UCSD-AML1 (cell line): Measurements from ENCODE around the gene MYO18B.

Source experiments
- DNase-seq: peaks from one replicate; lab custom pipeline; 2025; ENCODE audit not compliant: unreplicated experiment; lab: John Stamatoyannopoulos, UW

Gene MYO18B

DNA sequence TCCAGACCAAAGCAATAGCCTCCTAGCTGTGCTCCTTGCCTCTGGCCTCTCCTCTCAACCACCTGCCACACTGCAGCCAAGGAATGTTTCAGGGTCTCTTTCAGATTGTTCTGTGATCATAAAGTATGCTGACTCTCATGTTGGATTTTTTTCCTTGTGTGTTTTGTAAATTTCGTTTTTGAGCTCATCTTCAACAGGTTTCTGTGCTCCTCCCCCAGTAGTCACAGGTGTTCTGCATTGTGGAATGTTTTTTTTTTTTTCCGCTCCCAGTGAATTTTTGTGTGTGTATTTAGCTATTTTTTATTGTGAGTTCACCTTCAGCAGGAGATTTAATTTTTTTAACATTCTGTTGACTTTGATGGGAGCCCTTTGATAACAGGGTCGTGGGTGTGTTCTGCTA, 153.7 kb downstream of the MYO18B start:
- DNase-seq = no peak

DNA sequence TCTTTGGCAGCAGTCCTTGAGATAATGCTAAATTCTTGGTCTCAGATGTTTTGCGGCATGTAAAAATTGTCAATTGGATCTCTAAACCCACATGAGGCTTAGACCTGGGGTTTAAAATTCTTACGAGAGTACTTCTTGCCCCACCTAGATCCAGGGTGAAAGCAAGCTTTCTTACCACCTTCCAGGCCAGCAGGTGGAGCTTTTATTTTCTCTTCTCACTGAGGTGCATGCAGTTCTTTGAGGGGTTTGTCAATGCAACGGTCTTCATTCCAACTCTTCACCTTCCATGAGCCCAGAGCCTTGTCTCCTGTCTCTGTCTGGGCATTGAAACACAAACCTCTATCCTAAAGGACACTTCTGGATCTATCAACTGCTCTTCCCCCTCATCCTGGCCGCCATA, 154.1 kb downstream of the MYO18B start:
- no peak for DNase-seq

DNA sequence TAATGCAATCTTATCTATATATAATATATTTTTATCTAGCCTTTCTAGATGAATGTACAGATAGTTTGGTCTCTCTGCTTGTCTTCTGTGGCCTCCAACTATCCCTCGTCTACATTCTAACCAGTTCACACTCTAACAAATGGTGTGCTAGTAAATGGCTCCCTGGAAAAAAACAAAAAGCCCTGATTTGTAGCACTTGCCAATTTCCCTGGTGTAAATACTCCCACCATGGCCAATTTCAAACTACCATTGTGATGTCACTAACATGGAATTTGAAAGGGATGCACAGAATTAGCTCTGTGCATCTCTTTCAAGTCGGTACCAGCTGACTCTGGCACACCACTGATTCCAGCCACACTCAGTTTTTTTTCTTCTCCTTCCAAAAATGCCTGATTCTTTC, 154.6 kb downstream of the MYO18B start:
- DNase-seq = no peak

DNA sequence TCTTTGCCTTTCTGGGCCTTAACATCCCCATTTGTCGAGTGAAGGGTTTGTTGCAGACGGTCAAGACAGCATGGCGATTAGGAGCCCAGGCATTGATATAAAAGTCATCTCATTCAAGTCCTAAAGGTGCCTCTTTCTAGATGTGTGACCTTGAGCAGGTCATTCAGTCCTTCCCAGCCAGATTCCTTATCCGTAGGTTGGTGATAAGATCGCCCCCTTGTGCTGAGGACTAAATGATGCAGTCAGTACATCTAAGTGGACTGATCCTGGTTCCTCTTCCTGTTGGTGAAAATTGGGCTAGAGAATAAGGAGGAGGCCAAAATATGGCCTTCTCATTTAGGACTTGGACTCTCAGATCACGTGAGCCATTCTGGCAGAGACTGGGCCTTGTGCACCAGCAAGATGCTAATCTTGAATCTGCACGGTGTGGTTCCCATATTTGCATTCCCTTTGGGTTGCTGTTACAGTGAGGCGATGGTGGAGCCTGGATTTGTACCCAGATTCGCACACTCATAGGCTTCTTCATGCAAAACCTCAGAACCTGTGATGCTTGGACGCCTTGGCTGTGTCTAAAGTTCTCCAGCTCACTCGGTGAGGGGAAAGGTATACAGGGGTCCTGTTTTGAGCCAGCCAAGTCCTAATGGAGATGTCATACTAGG, 156.8 kb downstream of the MYO18B start:
- no peak for DNase-seq

DNA sequence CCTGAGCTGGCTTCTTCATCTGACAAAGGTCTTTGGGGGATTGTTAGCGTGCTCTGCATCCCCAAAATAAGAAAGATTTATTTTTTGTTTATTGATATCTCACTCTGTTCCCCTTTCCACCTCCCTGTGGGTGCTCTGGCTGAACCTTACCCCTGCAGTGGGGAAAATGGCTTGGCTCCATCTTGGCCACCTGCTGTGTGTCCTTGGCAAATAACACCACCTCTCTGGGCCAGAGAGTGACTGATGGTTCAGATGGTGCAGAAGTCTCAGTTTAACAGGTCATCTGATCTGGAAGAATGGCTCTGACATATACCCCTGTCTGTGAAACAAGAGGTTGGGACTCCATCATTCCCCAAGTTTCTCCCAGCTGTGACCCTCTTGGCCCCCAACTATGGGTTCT, 157.6 kb downstream of the MYO18B start:
- DNase-seq = no peak

DNA sequence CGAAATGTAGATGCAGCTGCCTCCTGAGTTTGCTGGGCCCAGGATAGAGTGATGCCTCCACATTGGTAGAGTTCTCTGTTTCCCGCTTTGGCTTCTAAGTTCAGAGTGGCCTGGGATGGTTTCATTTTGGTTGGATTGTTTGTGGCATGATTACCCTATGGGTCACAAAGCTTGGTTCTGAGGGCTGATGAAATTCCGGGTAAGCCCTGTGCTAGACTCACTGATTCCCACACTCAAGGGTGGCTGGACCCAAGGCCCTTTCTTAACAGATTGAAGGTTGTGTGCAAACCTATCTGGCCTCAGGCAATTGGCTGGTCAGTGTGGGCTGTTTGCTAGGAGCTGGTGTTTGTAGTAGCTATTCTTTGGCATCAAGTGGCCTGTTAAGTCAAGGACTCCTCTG, 158.4 kb downstream of the MYO18B start:
- no peak for DNase-seq

DNA sequence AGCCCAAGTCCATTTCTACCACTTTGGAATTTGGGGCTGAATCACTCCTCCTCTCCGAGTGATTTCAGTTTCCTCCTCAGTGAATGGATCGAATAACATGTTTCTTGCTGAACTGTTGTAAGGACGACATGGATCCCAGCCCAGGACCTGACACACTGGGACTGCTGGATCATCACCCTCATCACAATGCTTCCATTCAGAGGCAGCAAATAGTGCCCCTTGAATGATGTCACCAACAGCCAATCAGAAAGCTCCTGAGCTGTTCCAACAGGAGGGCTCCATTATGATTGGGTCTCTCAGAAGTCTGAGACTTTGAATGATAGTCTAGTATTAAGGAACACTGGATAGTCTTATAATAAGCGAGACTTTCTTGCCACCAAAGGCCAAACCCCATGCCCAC, 158.9 kb downstream of the MYO18B start:
- DNase-seq = no peak

DNA sequence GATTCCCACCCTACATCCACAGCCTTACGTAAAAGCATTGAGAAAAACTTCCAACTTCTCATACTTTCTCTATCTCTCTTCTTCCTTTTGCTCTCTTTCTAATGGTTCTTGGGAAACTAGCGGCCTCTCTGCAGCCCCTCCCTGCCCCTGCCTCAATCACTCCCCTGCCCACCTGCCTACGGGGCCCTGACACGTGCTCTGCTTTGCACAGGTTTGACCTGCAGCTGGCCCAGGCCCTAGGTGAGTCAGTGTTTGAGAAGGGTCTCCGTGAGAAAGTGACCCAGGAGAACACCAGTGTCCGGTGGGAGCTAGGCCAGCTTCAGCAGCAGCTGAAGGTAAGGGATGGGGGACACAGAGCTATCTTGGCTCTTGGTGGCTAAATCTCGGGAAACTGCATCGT, 160.4 kb downstream of the MYO18B start:
- no peak for DNase-seq

DNA sequence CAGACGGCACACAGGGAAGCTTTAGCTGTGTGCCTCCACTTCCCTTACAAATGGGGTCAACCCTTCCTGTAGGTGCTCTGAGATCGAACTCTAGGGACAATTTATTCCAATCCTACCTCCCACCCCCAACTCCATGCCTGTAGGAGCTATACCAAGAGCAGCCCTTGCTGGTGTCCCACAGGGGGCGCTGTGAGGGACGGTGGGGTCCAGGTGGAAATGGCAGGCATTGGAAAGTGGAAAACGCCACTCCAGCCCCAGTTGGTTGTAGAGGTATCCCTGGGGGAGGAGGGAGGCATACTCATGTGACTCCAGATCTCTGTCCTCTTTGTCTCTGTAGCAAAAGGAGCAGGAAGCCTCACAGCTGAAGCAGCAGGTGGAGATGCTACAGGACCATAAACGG, 161.3 kb downstream of the MYO18B start:
- DNase-seq = no peak

DNA sequence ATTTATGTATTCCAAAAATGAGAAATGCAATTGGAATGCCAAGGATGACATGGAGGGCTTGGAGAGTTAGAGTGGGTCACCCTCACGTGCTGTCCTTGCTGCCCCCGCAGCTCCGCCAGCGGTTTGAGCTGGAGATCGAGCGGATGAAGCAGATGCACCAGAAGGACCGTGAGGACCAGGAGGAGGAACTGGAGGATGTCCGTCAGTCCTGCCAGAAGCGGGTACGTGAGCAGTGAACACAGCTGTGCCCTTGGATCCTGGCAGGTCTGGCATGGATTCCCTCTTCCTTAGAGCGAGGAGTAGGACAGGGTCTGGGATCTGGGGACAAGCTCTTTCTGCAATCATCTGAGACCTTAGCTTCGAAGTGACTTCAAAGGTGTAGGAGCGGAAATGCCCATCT, 166.2 kb downstream of the MYO18B start:
- DNase-seq = no peak

DNA sequence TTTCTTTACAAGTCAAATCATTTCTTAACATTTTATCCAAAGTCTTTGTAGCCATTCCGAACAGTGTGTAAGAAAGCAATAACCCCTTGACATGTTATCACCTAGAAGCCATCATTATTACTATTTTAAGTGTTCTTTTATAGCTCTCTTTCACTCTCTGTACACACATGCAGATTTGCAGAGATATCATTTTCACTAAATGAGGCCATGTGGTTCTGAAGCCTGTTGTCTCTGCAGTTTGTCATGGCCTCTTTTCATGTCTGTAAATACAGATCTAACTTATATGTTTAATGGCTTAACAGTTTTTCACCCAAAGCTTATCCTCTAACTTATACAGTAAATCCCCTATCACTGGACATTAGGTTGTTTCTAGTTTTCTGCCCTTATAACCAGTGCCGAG, 166.8 kb downstream of the MYO18B start:
- DNase-seq = no peak

DNA sequence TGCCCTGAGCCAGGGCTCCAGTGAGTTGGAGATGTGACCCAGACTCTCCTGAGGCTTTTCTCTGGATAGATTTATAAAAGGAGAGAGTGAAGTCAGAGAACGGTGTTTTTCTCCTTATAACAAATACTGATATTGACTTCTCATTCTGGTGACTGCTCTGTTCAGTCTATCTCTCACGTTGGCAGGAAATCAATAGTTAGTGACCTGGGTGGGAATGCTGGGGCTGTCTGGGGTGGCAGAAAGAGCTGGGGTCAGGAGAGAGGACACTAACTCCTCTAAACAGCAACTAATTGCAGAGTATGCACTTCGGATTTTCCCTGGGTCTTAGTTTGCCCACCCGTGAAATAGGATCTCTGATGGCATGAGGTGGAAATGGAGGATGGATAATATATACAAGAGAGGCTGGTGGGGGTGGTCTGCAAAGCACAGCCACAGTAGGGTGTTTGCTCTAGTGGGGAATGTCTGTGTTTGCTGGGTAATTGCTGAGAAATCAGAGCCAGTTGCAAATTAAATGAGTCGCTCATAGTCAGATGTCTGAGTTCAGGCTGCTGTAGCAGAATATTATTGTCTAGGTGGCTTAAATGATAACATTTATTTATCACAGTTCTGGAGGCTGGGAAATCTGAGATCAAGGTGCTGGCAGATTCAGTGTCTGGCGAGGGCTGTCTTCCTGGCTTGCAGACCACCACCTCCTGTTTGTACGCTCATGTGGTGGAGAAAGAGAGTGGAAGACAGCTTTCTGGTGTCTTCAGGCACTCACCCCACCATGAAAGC, 167.8 kb downstream of the MYO18B start:
- no peak for DNase-seq

DNA sequence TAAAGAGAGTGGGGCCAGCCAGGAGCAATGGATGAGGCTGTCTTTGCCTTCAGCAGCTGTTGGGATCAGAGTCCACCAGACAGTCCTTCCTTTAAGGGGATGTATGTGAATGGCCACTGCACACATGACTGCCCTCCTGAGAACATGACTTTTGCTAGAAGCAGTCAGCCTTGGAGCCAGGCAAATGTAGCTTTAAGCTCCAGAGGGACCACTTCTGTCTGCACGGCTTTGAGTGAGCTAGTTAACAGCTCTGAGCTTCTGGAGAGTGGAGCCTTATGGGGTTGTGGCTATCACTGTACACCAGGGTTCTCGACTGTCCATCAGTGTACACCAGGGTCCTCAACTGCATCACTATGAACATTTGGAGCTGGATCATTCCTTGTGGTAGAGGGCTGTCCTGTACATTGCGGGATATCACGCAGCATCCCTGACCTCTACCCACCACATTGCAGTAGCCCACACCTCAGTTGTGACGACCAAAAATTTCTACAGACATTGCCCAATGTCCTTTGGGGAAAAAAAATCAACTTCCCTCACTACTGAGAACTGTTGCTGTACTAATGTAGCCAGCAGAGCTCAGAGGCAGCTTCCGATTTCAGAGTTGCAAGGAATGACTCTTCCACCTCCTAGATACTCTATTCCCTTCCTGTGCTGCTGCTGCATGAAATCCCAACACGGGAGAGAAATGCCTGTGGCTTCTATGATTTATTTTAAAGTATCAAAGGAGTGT, 169.4 kb downstream of the MYO18B start:
- DNase-seq = no peak

DNA sequence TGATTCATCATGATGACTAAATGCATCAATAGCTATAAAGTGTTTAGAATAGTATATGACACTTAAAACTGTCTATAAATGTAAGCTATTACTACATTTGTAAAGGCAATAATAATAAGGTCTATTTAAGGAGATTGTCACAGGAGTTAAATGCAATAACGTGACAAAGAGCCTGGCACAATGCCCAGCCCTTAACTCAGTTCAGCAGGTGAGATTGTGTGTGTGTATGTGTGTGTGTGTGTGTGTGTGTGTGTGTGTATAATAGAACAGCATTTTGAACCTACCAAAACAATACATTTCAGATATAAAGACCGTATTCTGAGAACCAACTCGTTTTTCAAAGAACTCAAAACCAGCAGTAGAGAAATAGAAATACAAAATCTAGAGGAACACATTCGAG, 177.5 kb downstream of the MYO18B start:
- no peak for DNase-seq

DNA sequence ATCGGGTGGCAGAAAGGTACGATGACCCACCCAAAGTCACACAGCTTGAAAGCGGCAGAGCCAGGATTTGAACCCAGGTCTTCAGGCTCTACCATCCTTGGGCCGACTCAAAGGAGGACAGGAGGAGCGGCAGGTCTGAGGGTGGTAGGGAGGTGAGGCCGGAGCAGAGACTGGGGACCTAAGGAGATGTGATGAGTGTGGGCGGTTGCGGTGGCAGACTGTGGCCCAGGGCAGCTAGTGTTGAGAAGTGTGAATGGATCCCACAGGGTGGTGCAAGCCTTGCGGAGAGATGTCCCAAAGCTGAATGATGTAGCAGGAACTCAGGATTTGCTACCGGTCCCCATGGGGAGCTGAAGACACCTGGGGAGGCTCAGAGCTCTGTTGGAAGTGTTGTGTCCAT, 180.2 kb downstream of the MYO18B start:
- no peak for DNase-seq

DNA sequence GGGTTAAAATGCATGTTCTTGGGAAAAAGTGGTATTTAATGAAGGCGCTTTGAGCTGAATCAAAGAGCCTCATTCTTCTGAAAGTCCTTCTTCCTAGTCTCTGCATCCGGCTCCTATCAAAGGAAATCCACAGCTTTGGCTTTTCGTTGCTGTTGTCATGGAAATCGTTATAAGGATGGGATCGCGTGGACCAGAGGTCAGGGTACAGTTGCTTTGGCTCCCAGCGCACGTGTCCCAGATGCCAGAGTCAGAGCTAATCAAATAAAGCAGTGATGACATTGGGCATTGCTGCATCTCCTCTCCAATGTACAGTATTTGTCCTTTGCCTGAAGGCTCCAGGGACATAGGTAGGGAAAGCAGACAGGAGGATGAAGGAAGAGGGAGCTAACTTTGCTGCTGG, 181.9 kb downstream of the MYO18B start:
- no peak for DNase-seq

DNA sequence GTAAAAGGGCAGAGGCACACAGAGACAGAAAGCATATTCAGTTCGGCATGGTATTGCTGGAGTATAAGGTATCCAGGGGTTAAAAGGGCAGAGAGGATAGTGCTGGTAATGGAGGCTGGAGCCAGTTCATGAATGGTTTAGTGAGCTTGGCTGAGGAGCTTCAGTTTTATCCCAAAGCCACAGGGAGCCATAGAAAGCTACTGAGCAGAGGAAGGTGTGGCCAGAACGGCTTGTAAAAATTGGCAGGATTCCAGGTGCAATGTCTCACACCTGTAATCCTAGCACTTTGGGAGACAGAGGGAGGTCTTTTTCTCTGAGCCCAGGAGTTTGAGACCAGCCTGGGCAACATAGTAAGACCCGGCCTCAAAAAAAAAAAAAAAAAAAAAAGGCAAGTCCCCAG, 186.1 kb downstream of the MYO18B start:
- DNase-seq = no peak

DNA sequence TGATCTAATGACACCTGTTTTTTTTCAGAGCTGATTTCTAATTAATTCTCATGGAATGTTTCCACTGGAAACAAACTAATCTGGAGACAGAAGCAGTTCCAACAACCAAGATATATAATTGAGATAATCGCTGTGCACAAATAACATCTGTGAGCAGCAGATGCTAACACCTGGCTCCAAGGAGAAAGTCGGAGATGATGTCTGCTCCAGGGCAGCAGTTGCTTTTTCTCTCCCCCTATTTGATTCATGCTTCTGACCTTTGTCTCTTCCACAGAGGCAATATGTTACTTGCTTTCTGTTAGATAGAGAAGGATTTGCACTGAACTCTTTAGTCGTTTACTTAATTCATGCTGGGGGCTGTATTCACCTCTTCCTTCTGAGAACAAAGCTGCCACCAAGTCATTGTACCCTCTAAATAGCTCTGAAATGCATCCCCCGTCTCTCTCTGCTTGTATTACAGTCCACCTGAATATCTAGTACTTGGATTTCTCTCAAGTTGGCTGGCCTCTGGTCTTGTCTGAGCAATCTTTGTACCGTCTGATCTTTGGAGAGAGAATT, 187.4 kb downstream of the MYO18B start:
- no peak for DNase-seq

DNA sequence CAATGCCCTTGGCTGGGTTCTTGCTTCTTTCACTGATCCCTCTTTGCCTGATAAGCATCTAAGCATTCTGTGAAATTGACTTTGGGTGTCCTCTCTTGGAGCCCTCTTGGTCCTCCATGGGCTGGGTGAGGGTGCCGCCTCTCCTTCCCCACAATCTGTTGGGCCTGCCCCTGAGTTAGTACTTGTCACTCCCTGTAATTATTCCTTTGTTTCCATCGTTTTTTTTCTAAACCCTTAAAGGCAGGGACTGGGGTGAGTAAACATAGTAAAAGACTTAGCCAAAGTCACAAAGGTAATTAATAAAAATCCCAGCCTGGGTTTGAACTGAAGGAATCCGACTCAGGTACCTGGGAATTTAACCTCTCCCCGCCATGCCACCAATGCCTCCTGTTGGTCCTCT, 188.1 kb downstream of the MYO18B start:
- no peak for DNase-seq

DNA sequence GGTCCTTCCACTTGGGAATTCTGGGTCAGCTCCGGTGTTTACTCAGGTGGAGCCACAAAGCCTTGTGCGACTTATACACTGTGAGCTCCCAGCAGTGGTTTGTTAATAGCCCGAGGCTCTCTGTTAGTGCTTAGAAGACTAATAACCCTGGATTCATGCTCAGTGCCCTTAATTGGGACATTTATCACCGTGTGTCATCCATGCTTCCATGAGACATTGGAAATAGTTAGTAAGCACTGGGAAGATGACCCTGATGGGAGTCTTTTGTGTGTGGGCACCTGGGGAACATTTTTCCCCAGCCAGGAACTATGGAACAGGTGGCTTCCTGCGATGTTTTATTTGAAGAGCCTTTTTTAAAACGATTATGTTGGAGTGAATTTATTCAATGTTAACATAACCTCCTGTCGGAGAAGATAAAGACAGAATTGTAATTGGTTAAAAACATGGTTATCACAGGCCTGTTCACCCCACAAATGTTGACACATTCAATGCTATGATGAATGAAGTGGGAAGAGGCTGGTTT, 188.9 kb downstream of the MYO18B start:
- no peak for DNase-seq

DNA sequence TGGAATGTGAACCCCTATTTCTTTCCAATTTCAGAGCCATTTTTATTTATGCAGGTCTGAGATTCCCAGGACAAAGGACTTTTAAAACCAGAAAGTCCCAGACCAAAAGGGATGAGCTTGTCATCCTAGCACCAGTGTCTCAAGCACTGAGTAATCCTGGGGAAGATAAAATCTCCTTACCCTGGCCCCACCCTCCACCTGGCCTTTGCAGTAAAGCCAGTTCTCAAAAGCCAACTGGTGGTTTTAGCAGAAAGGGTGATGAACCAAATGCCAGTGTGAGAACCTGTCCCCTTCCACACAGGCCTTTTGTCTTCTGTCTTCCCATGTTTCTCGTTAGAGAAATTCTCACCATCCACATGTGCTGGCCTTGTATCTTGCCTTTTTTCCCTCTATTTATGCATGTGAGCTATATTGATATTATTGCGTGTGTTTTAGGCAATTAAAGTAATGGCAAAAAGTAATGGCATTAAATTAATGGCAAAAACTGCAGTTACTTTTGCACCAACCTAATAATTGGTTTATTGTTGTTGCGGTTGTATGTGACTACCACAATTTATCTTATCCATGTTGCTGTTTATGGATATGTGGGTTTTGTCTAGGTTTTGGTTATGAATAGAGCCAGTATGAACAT, 191.3 kb downstream of the MYO18B start:
- DNase-seq = no peak
